OCI-LY1 (cell line): Measurements from ENCODE around the gene HELB.

ENCODE experiments used
- H2AFZ ChIP-seq: fragments of 200-600 bp; sonication (generic), shearing (Covaris generic); 2 replicates; pipeline ENCODE4 v1.6.0; 2014; ENCODE audit warnings: antibody characterized with exemption, mild to moderate bottlenecking, low read length
- H3F3A ChIP-seq: fragments of 200-600 bp; sonication (generic), shearing (Covaris generic); 2 replicates; pipeline ENCODE4 v1.6.0; 2014; ENCODE audit warnings: mild to moderate bottlenecking, antibody characterized with exemption, low read length, moderate library complexity; ENCODE audit not compliant: insufficient read depth
- H3K27ac ChIP-seq: fragments of 200-600 bp; sonication (generic); 2 replicates; pipeline ENCODE4 v1.5.1; 2014; ENCODE audit warnings: low read length, mixed run types, mild to moderate bottlenecking, low read depth; ENCODE audit not compliant: poor library complexity, severe bottlenecking
- H3K27me3 ChIP-seq: fragments of 200-600 bp; sonication (generic); 2 replicates; pipeline ENCODE4 v1.6.0; 2014; ENCODE audit warnings: antibody characterized with exemption, mild to moderate bottlenecking, low read length, moderate library complexity; ENCODE audit not compliant: insufficient read depth
- H3K36me3 ChIP-seq: fragments of 200-600 bp; sonication (generic); 2 replicates; pipeline ENCODE4 v1.6.1; 2014; ENCODE audit warnings: mild to moderate bottlenecking, antibody characterized with exemption, low read length, moderate library complexity, mixed read lengths; ENCODE audit not compliant: insufficient read depth
- H3K4me1 ChIP-seq: fragments of 200-600 bp; sonication (generic); 2 replicates; pipeline ENCODE4 v1.5.1; 2014; ENCODE audit warnings: mild to moderate bottlenecking, low read length, moderate library complexity; ENCODE audit not compliant: insufficient read depth, severe bottlenecking
- H3K4me2 ChIP-seq: fragments of 200-600 bp; sonication (generic), shearing (Covaris generic); 2 replicates; pipeline ENCODE4 v1.6.1; 2014; ENCODE audit warnings: low read length
- H3K4me3 ChIP-seq: fragments of 200-600 bp; sonication (generic); 2 replicates; pipeline ENCODE4 v1.5.1; 2014; ENCODE audit warnings: low read length, low read depth, mild to moderate bottlenecking, mixed read lengths; ENCODE audit not compliant: poor library complexity, severe bottlenecking
- H3K79me2 ChIP-seq: fragments of 200-600 bp; shearing (Covaris generic); 2 replicates; pipeline ENCODE4 v1.6.1; 2016; ENCODE audit warnings: mixed run types, low read length, mixed read lengths; ENCODE audit not compliant: insufficient read depth
- H3K9ac ChIP-seq: fragments of 200-600 bp; sonication (generic), shearing (Covaris generic); 2 replicates; pipeline ENCODE4 v1.6.1; 2014; ENCODE audit warnings: mild to moderate bottlenecking, low read length, mixed read lengths
- H3K9me2 ChIP-seq: fragments of 200-600 bp; sonication (generic), shearing (Covaris generic); 2 replicates; pipeline ENCODE4 v1.6.1; 2014; ENCODE audit warnings: low read depth, mild to moderate bottlenecking, low read length, mixed read lengths
- H3K9me3 ChIP-seq: fragments of 200-600 bp; shearing (Covaris generic); 2 replicates; pipeline ENCODE4 v1.6.1; 2014; ENCODE audit warnings: low read length, mixed read lengths
- H4K20me1 ChIP-seq: fragments of 200-600 bp; sonication (generic), shearing (Covaris generic); 2 replicates; pipeline ENCODE4 v1.6.0; 2016; ENCODE audit warnings: mild to moderate bottlenecking, low read length; ENCODE audit not compliant: insufficient read depth
- EZH2 ChIP-seq: fragments of 200-600 bp; sonication (generic), shearing (Covaris generic); IDR thresholded peaks from 2 replicates; pipeline ENCODE4 v1.8.0; 2017; ENCODE audit warnings: borderline replicate concordance, mixed run types, mild to moderate bottlenecking, antibody characterized with exemption, low read length, moderate library complexity, mixed read lengths
- TF ChIP-seq, protein P1 (sequence below): fragments of 200-600 bp; sonication (generic), shearing (Covaris generic); IDR thresholded peaks from 2 replicates; pipeline ENCODE4 v1.5.1; 2017; ENCODE audit warnings: mild to moderate bottlenecking, antibody characterized with exemption, low read length, moderate library complexity, mixed read lengths

HELB gene

GRCh38 chr12:66301944-66302826 is at the start of gene HELB:
Gene HELB, plus strand, starts transcription at chr12:66302493. Its CDS starts 111 bp downstream, at chr12:66302604.
- Histone ChIP-seq H3K27ac (no peak within 1 kb of the TSS), H3K9me2 (no peaks in the 10 kb centered on the region), H3F3A (no peaks in the 10 kb centered on the region; the same call in 1 of the 2 replicates), H3K4me2 (peak within 1 kb of the TSS; percentile 70), H3K36me3 (peaks cover 9% of the 10 kb centered on the region; the same call in 1 of the 2 replicates), H3K79me2 (no peaks in the 10 kb centered on the region), H3K9ac (peak within 1 kb of the TSS; percentile 61), H3K27me3 (no peaks in the 10 kb centered on the region), H4K20me1 (no peaks in the 10 kb centered on the region), H3K4me1 (peaks cover 32% of the 10 kb centered on the region), H2AFZ (peak within 1 kb of the TSS; percentile 94), H3K4me3 (peak within 1 kb of the TSS; percentile 72), H3K9me3 (no peaks in the 10 kb centered on the region)
- TF ChIP-seq, protein P1, sequence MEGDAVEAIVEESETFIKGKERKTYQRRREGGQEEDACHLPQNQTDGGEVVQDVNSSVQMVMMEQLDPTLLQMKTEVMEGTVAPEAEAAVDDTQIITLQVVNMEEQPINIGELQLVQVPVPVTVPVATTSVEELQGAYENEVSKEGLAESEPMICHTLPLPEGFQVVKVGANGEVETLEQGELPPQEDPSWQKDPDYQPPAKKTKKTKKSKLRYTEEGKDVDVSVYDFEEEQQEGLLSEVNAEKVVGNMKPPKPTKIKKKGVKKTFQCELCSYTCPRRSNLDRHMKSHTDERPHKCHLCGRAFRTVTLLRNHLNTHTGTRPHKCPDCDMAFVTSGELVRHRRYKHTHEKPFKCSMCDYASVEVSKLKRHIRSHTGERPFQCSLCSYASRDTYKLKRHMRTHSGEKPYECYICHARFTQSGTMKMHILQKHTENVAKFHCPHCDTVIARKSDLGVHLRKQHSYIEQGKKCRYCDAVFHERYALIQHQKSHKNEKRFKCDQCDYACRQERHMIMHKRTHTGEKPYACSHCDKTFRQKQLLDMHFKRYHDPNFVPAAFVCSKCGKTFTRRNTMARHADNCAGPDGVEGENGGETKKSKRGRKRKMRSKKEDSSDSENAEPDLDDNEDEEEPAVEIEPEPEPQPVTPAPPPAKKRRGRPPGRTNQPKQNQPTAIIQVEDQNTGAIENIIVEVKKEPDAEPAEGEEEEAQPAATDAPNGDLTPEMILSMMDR = no peak
- TF ChIP-seq EZH2 = no peak

- H3K9me3 ChIP-seq = no peaks in the 10 kb centered on the region
- no peaks in the 10 kb centered on the region for H3K27me3 ChIP-seq
- no peaks in the 10 kb centered on the region for H4K20me1 ChIP-seq
- H3K9ac ChIP-seq = no peak overlapping the region
- H3K9me2 ChIP-seq = no peaks in the 10 kb centered on the region
- H3K27ac ChIP-seq = no peak overlapping the region
- no peaks in the 10 kb centered on the region for H3K4me1 ChIP-seq
- H3K4me3 ChIP-seq = no peak overlapping the region
- no peaks in the 10 kb centered on the region for H3K79me2 ChIP-seq
- no peaks in the 10 kb centered on the region for H3K36me3 ChIP-seq
- H3K4me2 ChIP-seq = no peak overlapping the region
- TF ChIP-seq EZH2 = no peak
- TF ChIP-seq, protein P1 = no peak
- no peaks in the 10 kb centered on the region for H3F3A ChIP-seq
- H2AFZ ChIP-seq = no peak overlapping the region
These were observed 49.5 kb upstream of the HELB start for GRCh38 chr12:66252771-66253170.

GRCh38 chr12:66255737-66256136 is 46.6 kb upstream of the HELB start:
- no peak overlapping the region for H2AFZ ChIP-seq
- no peaks in the 10 kb centered on the region for H3K27me3 ChIP-seq
- H3K9me2 ChIP-seq = no peaks in the 10 kb centered on the region
- no peak overlapping the region for H3K4me3 ChIP-seq
- no peak overlapping the region for H3K9ac ChIP-seq
- H3K9me3 ChIP-seq = no peaks in the 10 kb centered on the region
- no peaks in the 10 kb centered on the region for H4K20me1 ChIP-seq
- H3K4me1 ChIP-seq = no peaks in the 10 kb centered on the region
- no peak overlapping the region for H3K4me2 ChIP-seq
- H3K27ac ChIP-seq = no peak overlapping the region
- H3K79me2 ChIP-seq = no peaks in the 10 kb centered on the region
- no peaks in the 10 kb centered on the region for H3F3A ChIP-seq
- no peak for TF ChIP-seq EZH2
- TF ChIP-seq, protein P1 = no peak
- no peaks in the 10 kb centered on the region for H3K36me3 ChIP-seq
